Measurements from ENCODE around the gene ARRB1. TPM values are rescaled to one million over a fixed set of nuclear protein-coding genes. Genes with fewer than 3 reads are reported as not detected.
A peak's percentile ranks its signal among the peaks of the same experiment; 100 is the strongest.
"Not testable (repeated sequence)": the region's sequence is repeated elsewhere in the genome, so short reads cannot be mapped to it uniquely, and the experiment has no call there.

ARRB1 gene
- total RNA-seq, 1 donor from 2014 or later = 53.8 TPM

GRCh38 chr11:75337195-75337654, 14.2 kb downstream of the ARRB1 start:
- no peaks in the 10 kb centered on the region for H3K36me3 Mint-ChIP-seq (ENCODE audit: low read depth)
- H3K27ac Mint-ChIP-seq (ENCODE audit: unreplicated experiment) = peak overlapping the region; percentile 41
- H3K4me3 Mint-ChIP-seq = no peak overlapping the region
- peaks cover 62% of the 10 kb centered on the region for H3K4me1 Mint-ChIP-seq
- no peak for TF ChIP-seq CTCF (conservative IDR thresholded peaks at IDR 0.05)
- H3K27me3 Mint-ChIP-seq (ENCODE audit: low read depth) = no peaks in the 10 kb centered on the region
- H3K9me3 Mint-ChIP-seq = no peaks in the 10 kb centered on the region
- DNase-seq (ENCODE audit: low read depth, low spot score) = no peak

GRCh38 chr11:75334976-75335375, 16.5 kb downstream of the ARRB1 start:
- TF ChIP-seq CTCF (conservative IDR thresholded peaks at IDR 0.05) = no peak
- peaks cover 4% of the 10 kb centered on the region for H3K36me3 Mint-ChIP-seq (ENCODE audit: low read depth)
- peaks cover 60% of the 10 kb centered on the region for H3K4me1 Mint-ChIP-seq
- H3K4me3 Mint-ChIP-seq = no peak overlapping the region
- no peak for DNase-seq (ENCODE audit: low read depth, low spot score)
- H3K9me3 Mint-ChIP-seq = no peaks in the 10 kb centered on the region
- H3K27me3 Mint-ChIP-seq (ENCODE audit: low read depth) = no peaks in the 10 kb centered on the region
- H3K27ac Mint-ChIP-seq (ENCODE audit: unreplicated experiment) = peak overlapping the region; percentile 50

- Mint-ChIP-seq H3K4me3 (no peak overlapping the region), H3K27ac (ENCODE audit: unreplicated experiment) (no peak overlapping the region), H3K4me1 (peaks cover 60% of the 10 kb centered on the region), H3K9me3 (no peaks in the 10 kb centered on the region), H3K36me3 (ENCODE audit: low read depth) (peaks cover 4% of the 10 kb centered on the region), H3K27me3 (ENCODE audit: low read depth) (no peaks in the 10 kb centered on the region)
- TF ChIP-seq CTCF (conservative IDR thresholded peaks at IDR 0.05) = no peak
- no peak for DNase-seq (ENCODE audit: low read depth, low spot score)
Observed at GRCh38 chr11:75334402-75334891, 17.0 kb downstream of the ARRB1 start.

GRCh38 chr11:75333807-75334140, 17.7 kb downstream of the ARRB1 start:
- peaks cover 4% of the 10 kb centered on the region for H3K36me3 Mint-ChIP-seq (ENCODE audit: low read depth)
- DNase-seq (ENCODE audit: low read depth, low spot score) = no peak
- no peak for TF ChIP-seq CTCF (conservative IDR thresholded peaks at IDR 0.05)
- no peak overlapping the region for H3K4me3 Mint-ChIP-seq
- no peak overlapping the region for H3K27ac Mint-ChIP-seq (ENCODE audit: unreplicated experiment)
- H3K9me3 Mint-ChIP-seq = no peaks in the 10 kb centered on the region
- H3K4me1 Mint-ChIP-seq = peaks cover 60% of the 10 kb centered on the region
- H3K27me3 Mint-ChIP-seq (ENCODE audit: low read depth) = no peaks in the 10 kb centered on the region

- Mint-ChIP-seq H3K4me3 (no peak overlapping the region), H3K4me1 (peaks cover 63% of the 10 kb centered on the region), H3K27ac (ENCODE audit: unreplicated experiment) (no peak overlapping the region), H3K27me3 (ENCODE audit: low read depth) (no peaks in the 10 kb centered on the region), H3K36me3 (ENCODE audit: low read depth) (peaks cover 4% of the 10 kb centered on the region), H3K9me3 (no peaks in the 10 kb centered on the region)
- TF ChIP-seq CTCF (conservative IDR thresholded peaks at IDR 0.05) = no peak
- DNase-seq (ENCODE audit: low read depth, low spot score) = no peak
Observed at GRCh38 chr11:75333022-75333806, 18.2 kb downstream of the ARRB1 start.

- not testable (repeated sequence) for DNase-seq (ENCODE audit: low read depth, low spot score); H3K36me3 Mint-ChIP-seq (ENCODE audit: low read depth); H3K9me3 Mint-ChIP-seq; H3K4me3 Mint-ChIP-seq; H3K27me3 Mint-ChIP-seq (ENCODE audit: low read depth); H3K27ac Mint-ChIP-seq (ENCODE audit: unreplicated experiment)
- H3K4me1 Mint-ChIP-seq = peaks cover 55% of the 10 kb centered on the region
Observed at GRCh38 chr11:75331761-75332160, 19.7 kb downstream of the ARRB1 start.

GRCh38 chr11:75331304-75331703, 20.2 kb downstream of the ARRB1 start:
- not testable (repeated sequence) for H3K9me3 Mint-ChIP-seq; H3K27ac Mint-ChIP-seq (ENCODE audit: unreplicated experiment); H3K36me3 Mint-ChIP-seq (ENCODE audit: low read depth); DNase-seq (ENCODE audit: low read depth, low spot score); H3K4me3 Mint-ChIP-seq; H3K27me3 Mint-ChIP-seq (ENCODE audit: low read depth)
- H3K4me1 Mint-ChIP-seq = peaks cover 50% of the 10 kb centered on the region

GRCh38 chr11:75330886-75331285, 20.6 kb downstream of the ARRB1 start:
- not testable (repeated sequence) for H3K9me3 Mint-ChIP-seq; H3K27ac Mint-ChIP-seq (ENCODE audit: unreplicated experiment); H3K36me3 Mint-ChIP-seq (ENCODE audit: low read depth); H3K27me3 Mint-ChIP-seq (ENCODE audit: low read depth); DNase-seq (ENCODE audit: low read depth, low spot score); H3K4me3 Mint-ChIP-seq
- H3K4me1 Mint-ChIP-seq = peaks cover 52% of the 10 kb centered on the region
